OCI-LY1 (cell line): ENCODE data around the gene EFCAB5.

Experiments used
- CTCF ChIP-seq: fragments of 200-600 bp; sonication (generic), shearing (Covaris generic); IDR thresholded peaks from 2 replicates; pipeline ENCODE4 v1.5.1; 2017; ENCODE audit warnings: mild to moderate bottlenecking, antibody characterized with exemption, low read length, moderate library complexity, mixed read lengths
- EZH2 ChIP-seq: fragments of 200-600 bp; sonication (generic), shearing (Covaris generic); IDR thresholded peaks from 2 replicates; pipeline ENCODE4 v1.8.0; 2017; ENCODE audit warnings: borderline replicate concordance, mixed run types, mild to moderate bottlenecking, antibody characterized with exemption, low read length, moderate library complexity, mixed read lengths

DNA sequence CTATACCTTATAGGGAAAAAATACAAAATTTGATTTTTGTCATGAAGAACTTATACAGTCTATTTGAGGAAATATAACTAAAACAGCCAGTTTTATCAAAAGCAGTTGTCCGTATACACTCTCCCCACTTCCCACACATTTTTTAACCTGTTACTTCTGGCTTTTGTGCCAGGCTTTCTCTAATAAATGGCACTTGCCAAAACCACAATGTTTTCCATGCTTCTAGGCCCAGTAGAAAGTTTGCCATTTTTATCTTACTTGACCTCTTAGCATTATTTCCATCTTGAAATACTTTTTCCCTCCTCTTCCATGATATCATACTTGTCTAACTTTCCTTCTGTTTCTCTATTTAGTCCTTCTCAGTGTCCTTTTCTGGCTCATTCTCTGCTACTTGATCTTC, 38.8 kb downstream of the EFCAB5 start:
- TF ChIP-seq CTCF (no peak), EZH2 (no peak)
